HepG2 (cell line): ENCODE data around the gene SYPL2. TPM values are rescaled to one million over a fixed set of nuclear protein-coding genes. Genes with fewer than 3 reads are reported as not detected.

Experiments
- AHDC1 ChIP-seq: sonication (generic); formaldehyde crosslinking; IDR thresholded peaks from 2 replicates; pipeline ENCODE4 v1.5.1; 2020; ENCODE audit warnings: mild to moderate bottlenecking, missing genetic modification reagents, borderline replicate concordance
- ISX ChIP-seq: sonication (generic); formaldehyde crosslinking; conservative IDR thresholded peaks from 2 replicates; pipeline ENCODE4 v1.5.0; 2020; ENCODE audit warnings: missing genetic modification reagents
- MED1 ChIP-seq: sonication (generic); formaldehyde crosslinking; IDR thresholded peaks from 2 replicates; pipeline ENCODE4 v1.4.0; 2020; ENCODE audit warnings: missing genetic modification reagents
- NR2F2 ChIP-seq: IDR thresholded peaks from 2 replicates; pipeline ENCODE4 v1.6.1; 2012; ENCODE audit warnings: low read depth, inconsistent platforms, borderline replicate concordance
- PAXIP1 ChIP-seq: sonication (generic); formaldehyde crosslinking; conservative IDR thresholded peaks from 2 replicates; pipeline ENCODE4 v1.4.0; 2020; ENCODE audit warnings: mild to moderate bottlenecking, missing genetic modification reagents, moderate library complexity
- RARA ChIP-seq: IDR thresholded peaks from 2 replicates; pipeline ENCODE4 v1.6.1; 2016; ENCODE audit warnings: missing genetic modification reagents, missing compliant biosample characterization
- REPIN1 ChIP-seq: sonication (generic); formaldehyde crosslinking; IDR thresholded peaks from 2 replicates; pipeline ENCODE4 v1.8.0; 2022; ENCODE audit warnings: missing genetic modification reagents, low read depth, mild to moderate bottlenecking, borderline replicate concordance
- XRCC5 ChIP-seq: fragments of 200-400 bp; formaldehyde crosslinking; optimal IDR thresholded peaks from 2 replicates; pipeline ENCODE3; 2017; ENCODE audit warnings: mild to moderate bottlenecking, low read length
- ZBTB40 ChIP-seq, 2 experiments: fragments of 450-650 bp in 1 of 2; sonication (generic) in 1 of 2; formaldehyde crosslinking in 1 of 2; IDR thresholded peaks; 2 replicates each; pipeline versions ENCODE4 v1.6.1 to v1.8.0; 2016 to 2022; ENCODE audit warnings: antibody characterized with exemption in 1 of 2, mild to moderate bottlenecking in 1 of 2, missing genetic modification reagents in 1 of 2
- ZFY ChIP-seq: sonication (generic); formaldehyde crosslinking; IDR thresholded peaks from 2 replicates; pipeline ENCODE4 v1.4.0; 2020; ENCODE audit warnings: missing genetic modification reagents
- ZNF644 ChIP-seq: IDR thresholded peaks from 2 replicates; pipeline ENCODE4 v1.6.1; 2016; ENCODE audit warnings: low read depth
- polyA plus RNA-seq, 8 experiments: library from polyadenylated mRNA; depleted of rRNA in 3 of 8; stranded (reverse) in 7 of 8; unstranded in 1 of 8; fragments of >200 nt; fragmentation: Illumina TruSeq in 4 of 8; extraction: Trizol in 4 of 8; gene quantifications; 2 replicates each; pipeline versions ENCODE4 v1.2.1 to v1.2.3, GENCODE V29; 2011 to 2016; ENCODE audit warnings: low read depth in 4 of 8, missing spikeins in 1 of 8, mixed read lengths in 1 of 8; ENCODE audit not compliant: insufficient read depth in 1 of 8
- total RNA-seq, 5 experiments: library from RNA; depleted of rRNA; stranded (reverse); fragments of >200 nt; fragmentation: Illumina TruSeq; extraction: Trizol; gene quantifications; 2 replicates each; pipeline ENCODE4 v1.2.3, GENCODE V29; 2016; ENCODE audit warnings: low read depth in 1 of 5

The SYPL2 gene
- total and polyA plus RNA-seq, 2 of the 13 experiments (the other 11 are each of a cell fraction or from before 2014, with no cell fraction given), result 0.17 to 0.24 TPM

- TF ChIP-seq ZBTB40 (IDR thresholded peaks at IDR 0.05), result no peak
- TF ChIP-seq ZBTB40 (CRISPR knock-in tag; IDR thresholded peaks at IDR 0.05), result no peak
- peak; percentile 79 for TF ChIP-seq RARA (CRISPR knock-in tag)
- peak; percentile 64; the same call in 1 of the 2 replicates for TF ChIP-seq ZNF644 (CRISPR knock-in tag)
- TF ChIP-seq ISX (CRISPR knock-in tag), result no peak
- 0 out of 2 replicates have a peak, but pooled peaks have one; percentile 24 for TF ChIP-seq NR2F2
- TF ChIP-seq XRCC5, result no peak
- TF ChIP-seq PAXIP1, result peak; percentile 72
- TF ChIP-seq AHDC1 (CRISPR knock-in tag), result peak; percentile 66; the same call in 1 of the 2 replicates
- 0 out of 2 replicates have a peak, but pooled peaks have one; percentile 16 for TF ChIP-seq MED1
- no peak for TF ChIP-seq ZFY (CRISPR knock-in tag)
- no peak for TF ChIP-seq REPIN1 (CRISPR knock-in tag)
Observed at GRCh38 chr1:109438798-109439297, 27.5 kb upstream of the SYPL2 start (continued).
